HG02678 (cell line): ENCODE measurements around the gene CCDC69.
"Not testable (repeated sequence)": the region's sequence is repeated elsewhere in the genome, so short reads cannot be mapped to it uniquely, and the experiment has no call there.

Source experiments
- ATAC-seq: cut with Tn5 transposase; IDR thresholded peaks from one replicate; pipeline ENCODE4 v1.9.1; 2021; ENCODE audit warnings: mild to moderate bottlenecking, moderate library complexity; ENCODE audit not compliant: unreplicated experiment

The CCDC69 gene

DNA sequence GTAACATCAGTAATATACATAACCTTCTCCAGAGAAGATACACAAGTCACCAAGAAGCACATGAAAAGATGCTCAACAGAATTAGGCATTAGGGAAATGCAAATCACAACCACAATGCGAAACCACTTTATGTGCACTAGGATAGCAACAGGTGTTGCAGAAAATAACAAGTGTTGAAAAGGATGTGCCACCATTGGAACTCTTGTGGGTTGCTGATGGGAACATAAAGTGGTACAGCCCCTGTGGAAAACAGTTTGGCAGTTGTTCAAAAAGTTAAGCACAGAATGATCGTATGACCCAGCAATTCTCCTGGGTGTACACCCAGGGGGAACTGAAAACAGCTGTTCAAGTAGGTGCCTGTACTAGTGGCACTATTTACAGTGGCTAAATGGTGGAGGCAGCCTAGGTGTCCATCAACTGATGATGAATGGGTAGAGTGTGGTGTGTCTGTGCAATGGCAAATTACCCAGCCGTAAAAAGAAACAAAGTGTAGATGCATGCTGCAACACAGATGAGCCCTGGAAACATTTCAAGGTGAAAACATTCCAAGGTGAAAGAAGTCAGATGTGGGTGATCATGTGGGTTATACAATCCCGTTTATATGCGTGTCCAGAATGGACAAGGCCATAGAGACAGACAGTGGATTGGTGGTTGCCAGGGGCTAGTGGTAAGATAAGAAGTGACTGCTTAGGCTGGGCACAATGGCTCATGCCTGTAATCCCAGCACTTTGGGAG lies 27.2 kb downstream of the CCDC69 start:
- ATAC-seq, result peak; percentile 93

GRCh38 chr5:151195622-151196021 lies 28.3 kb downstream of the CCDC69 start:
- ATAC-seq, result no peak

- ATAC-seq, result no peak
Observed at GRCh38 chr5:151192626-151193025, 31.3 kb downstream of the CCDC69 start.

- ATAC-seq, result no peak
Observed at GRCh38 chr5:151191661-151192060, 32.2 kb downstream of the CCDC69 start.

DNA sequence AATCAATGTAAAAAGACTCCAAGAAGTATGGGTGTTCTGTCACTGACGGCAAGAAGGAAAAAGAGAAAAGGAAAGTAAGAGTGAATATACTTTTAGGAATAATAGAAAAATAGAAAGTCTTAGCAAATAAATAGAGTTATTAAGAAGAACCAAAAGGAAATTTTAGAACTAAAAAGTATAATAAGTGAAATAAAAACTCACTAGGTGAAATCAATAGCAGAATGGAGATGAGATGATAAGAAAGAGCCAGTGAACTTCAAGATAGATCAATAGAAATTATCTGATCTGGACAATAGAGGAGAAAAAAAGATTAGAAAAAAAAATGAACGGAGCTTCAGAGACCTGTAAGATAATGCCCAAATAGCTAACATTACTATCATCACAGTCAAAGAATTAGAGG lies 34.7 kb downstream of the CCDC69 start:
- no peak for ATAC-seq

- no peak for ATAC-seq
Observed at GRCh38 chr5:151186538-151186937, 37.4 kb downstream of the CCDC69 start.

- ATAC-seq, result no peak
Observed at GRCh38 chr5:151186052-151186451, 37.8 kb downstream of the CCDC69 start.

- ATAC-seq, result no peak
Observed at GRCh38 chr5:151184316-151185042, 39.4 kb downstream of the CCDC69 start.

DNA sequence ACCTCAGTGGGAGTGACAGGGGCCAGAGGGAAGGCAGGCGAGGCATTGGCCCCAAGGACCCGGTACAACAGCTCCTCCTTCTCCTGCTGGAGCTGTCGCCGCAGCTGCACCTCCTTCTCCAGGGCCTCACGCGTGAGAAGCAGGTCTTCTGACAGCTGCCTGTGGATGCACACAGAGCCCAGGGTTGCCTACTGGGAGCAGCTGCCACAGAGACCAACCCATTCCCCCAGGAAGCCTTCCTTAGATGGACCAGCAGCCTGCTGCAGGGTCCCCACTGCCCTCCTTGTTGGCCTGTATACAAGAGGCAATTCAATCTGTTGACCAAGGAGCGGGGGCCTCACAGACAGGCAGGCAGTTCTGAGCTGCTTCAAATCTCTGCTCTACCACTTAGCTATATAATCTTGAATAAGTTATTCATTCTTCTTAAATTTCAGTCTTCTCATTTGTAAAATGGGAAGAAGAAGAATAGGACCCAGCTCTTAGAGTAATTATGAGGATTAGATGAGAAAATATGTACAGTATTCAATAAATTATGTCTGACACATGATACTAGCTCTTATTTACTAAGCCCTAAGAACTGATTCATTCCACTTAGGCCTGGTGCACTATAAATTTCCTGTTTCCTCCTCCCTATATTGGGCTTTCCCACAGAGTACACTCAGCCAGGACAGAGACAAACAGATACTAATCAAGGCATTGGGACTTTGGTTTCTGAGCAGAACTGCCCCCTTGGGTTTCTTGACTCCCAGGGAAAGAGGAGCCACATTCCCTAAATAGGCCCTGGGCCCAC lies 40.2 kb downstream of the CCDC69 start:
- no peak for ATAC-seq

GRCh38 chr5:151182976-151183375 lies 40.9 kb downstream of the CCDC69 start:
- ATAC-seq, result no peak

GRCh38 chr5:151182524-151182900 lies 41.4 kb downstream of the CCDC69 start:
- no peak for ATAC-seq

GRCh38 chr5:151181818-151182523 lies 41.9 kb downstream of the CCDC69 start:
- ATAC-seq, result no peak

GRCh38 chr5:151180291-151180690 lies 43.6 kb downstream of the CCDC69 start:
- ATAC-seq, result no peak

DNA sequence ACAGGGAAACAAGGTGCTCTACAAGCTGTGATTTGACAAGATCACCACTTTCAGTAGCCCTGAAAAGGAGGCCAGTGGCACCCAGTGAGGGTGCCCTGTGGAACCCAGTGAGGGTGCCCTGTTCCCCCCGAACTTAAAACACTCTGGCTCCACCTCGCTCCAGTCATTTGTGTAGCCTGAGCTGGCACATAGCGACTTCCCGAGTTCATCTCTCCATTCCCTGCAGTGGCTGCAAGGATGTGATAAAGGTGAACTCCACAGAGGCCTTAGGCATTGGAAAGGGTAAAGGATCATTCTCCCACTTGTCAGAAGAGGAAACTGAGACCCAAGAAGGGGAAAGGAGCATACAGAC lies 44.4 kb downstream of the CCDC69 start:
- ATAC-seq, result no peak

DNA sequence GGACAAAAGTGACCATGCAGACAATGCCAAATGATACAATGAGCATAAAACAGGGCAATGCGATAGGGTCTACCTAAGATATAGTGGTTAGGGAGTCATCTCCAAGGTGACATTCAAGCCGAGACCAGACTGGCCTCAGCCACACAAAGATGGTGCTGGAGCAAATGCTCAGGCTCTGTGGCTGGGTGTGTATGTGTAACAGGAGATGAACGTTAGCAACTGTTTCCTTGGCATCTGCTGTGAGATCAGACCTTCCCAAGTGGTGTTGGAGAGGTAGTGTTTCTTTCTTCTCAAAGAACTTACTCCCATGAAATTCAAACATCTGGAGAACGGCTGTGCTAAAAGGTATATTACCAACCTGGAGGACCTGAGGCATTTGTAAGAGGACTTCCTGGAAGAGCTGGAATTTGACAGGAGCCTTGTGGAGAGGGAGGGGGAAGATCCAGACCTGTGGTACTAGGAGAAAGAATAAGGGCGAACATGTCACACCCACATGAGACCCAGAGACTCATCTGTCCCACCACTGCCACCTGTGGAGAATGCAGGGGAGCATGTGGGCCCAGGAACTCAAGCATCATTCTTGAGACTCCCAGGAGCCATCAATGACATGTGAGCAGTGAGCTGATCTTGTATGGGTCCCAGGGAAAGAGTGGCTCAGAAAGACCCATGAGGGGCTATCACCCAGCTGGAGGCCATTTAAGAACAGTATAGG lies 45.0 kb downstream of the CCDC69 start:
- no peak for ATAC-seq

DNA sequence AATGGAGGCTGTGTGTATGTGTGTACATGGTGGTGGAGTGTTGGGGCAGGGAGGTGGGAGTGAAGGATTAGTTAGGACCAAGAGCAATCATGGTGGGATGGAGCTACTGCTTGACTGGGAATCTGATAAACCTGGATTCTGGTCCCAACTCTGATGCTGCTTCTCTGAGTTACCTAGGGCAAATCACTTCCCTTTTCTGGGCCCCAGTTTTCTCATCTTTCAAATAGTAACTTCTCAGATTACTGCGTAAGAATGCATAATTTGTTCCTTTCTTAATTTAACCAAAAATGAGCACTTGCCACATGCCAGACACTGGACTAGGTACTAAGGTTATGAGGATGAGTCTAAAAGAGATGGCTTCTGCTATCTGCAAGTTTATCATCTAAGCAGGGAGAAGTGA lies 45.5 kb downstream of the CCDC69 start:
- ATAC-seq, result no peak

GRCh38 chr5:151176268-151176667 lies 47.6 kb downstream of the CCDC69 start:
- not testable (repeated sequence) for ATAC-seq

DNA sequence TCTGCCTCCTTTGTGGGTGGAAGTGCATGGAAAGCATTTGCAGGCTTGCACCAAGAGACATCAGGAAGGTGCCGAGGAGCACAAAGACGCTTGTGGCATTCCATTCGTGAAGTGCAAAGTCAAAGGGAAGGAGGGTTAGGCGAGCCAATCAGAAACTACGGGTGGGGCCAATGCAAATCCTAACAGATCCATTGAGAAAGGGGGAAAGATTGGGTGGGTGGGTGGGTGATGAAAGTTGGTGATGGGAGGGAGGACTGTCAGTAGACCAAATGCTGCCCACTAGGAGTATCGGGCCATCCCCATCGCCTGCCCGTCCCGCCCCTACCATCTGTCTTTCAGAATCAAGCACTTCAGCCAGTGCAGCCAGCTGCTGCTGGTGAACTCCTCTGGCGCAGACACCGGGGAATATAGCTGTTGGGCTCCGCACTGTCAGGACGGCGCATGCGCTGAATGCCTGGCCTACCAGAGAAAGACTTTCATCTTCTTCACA lies 49.2 kb downstream of the CCDC69 start:
- no peak for ATAC-seq

DNA sequence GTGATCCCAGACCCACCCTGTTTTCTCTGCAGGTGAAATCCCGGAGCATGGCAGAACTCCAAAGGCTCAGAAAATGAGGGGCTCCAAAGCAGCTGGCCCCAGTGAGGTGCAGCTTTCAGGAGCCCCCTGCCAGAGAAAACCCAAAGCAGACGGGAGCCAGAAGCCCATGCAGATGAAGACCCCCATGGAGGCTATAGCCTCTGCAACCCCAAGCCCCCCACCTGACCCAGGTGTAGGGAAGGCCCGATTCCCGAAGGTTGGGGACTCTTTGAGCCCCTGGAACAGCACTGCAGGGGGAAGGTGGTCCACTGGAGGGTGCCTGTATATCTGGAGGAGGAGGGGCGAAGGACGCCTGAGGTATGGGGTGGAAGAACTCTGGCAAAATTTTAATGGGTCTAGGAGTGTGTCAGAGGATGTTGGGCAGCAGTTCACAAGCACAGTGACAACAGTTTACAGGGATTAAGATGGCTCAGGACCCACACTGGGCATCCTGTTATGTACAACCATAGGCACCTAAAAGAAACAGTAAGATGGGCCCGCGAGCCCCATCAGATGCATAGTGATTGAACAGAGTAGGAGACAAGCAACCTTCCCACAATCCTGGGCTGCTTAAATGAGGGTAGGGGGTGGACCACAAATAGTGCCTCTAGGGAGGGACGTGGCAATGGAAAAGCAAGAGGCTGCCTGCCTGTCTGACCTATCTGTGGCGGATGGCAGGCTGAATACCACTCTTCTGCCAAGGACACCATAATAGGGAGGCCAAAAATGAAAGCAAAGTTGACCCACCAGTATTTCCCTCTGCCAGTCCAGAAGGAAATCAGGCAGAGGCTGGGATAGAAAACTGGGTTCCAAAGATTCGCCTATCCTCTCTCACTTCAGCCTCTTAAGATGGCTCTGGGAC lies 49.9 kb downstream of the CCDC69 start:
- no peak for ATAC-seq
